NOMO-1 treated with dmso at 0.1 percent for 144 hours (cell line): ENCODE measurements around the gene ZNHIT3.
"Not testable (repeated sequence)": the region's sequence is repeated elsewhere in the genome, so short reads cannot be mapped to it uniquely, and the experiment has no call there.

Source experiments
- DNase-seq: peaks from one replicate; lab custom pipeline; 2025; ENCODE audit not compliant: unreplicated experiment; lab: John Stamatoyannopoulos, UW

ZNHIT3 gene

DNA sequence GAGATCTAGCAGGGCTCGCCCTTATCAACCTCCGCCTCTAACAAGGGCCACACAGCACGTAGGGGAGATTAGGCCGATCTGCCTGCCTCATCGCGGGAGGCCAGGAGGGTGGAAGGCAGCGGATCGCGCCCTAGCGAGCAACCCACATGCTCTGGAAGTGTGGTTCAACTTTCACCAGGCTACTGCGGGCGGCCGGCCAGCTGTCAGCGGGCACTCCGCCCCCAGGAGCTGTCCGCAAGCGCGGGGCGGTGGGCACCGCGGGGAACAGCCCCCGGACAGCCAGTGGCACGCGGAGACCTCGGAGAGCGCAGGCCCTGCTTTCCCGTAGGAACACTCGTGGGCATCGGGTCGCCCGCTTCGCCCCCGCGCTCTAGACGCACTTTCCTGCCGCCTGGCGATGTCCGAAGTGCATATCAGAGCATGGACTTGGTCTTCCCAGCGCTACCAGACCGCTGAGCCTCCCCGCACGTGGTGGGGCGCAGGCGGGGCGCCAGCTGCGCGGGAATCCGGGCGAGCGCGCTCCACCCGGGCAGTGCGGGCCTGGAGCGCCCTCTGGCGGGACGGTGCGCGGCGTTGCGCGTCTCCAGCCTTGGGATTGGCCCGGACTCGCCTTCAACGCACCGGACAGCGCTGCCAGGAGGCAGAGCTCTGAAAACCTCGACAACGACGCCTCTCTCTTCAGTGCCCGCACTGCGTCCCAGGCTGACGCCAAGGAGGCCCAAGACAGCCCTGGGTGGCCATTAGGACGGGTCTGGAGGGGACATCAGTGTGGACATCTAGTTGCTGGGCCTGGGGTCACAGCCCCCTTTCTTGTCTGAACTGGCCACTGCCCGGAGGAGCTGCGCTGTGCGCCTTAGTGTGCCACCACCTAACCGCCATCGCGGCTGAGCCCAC, 3.6 kb upstream of the ZNHIT3 start:
- DNase-seq = peak; percentile 68

DNA sequence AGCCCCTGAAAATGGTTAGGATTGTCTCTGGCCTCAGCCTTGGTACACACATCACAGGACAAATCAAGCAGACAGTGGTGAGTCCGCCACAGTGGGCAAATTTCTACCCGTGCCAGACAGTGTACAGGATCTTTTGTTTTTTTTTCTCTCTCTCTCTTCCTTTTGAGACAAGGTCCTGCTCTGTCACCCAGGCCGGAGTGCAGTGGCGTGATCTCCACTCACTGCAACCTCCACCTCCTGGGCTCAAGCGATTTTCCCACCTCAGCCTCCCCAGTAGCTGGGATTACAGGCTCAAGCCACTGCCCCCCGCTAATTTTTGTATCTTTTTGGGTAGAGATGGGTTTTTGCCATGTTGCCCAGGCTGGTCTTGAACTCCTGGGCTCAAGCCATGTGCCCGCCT, 2.5 kb upstream of the ZNHIT3 start:
- not testable (repeated sequence) for DNase-seq

DNA sequence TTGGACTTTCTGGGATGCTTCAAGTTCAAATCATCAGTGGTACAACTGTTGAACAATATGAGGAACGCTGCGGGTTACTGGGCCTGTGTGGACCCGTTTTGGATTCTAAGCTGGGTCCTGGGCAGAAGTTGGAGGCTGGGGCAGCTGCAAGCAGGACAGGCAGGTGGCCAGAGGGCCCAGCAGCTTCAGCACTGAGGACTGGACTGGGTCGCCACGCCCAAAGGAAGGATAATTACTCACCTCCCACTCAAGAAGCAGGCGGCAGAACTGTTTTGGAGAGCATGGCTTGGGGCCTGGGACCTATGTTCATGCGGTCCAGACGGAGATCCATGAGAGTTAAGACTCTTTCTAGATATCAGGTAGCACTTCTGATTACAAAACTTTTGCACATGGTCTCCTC, 1.5 kb upstream of the ZNHIT3 start:
- DNase-seq = no peak

DNA sequence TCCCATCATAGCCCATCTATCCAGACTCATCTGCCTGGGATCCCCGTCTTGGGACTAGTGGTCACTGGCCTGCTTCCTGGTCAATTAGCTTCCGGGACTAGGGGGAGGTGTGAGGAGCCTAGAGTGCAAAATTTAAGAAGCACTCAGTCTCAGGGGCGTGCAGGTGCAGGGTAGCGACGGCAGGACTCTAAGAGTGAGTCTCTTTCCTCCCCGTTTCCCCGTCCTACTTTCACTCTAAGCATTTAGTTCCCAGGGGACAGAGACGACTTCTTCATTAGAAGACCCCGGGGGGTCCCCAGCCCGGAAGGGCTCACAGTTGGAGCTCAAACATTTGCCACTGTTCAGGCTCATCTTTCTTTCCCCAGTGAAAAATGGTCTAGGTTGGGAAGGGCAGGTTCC, 677 bp upstream of the ZNHIT3 start:
- DNase-seq = no peak

DNA sequence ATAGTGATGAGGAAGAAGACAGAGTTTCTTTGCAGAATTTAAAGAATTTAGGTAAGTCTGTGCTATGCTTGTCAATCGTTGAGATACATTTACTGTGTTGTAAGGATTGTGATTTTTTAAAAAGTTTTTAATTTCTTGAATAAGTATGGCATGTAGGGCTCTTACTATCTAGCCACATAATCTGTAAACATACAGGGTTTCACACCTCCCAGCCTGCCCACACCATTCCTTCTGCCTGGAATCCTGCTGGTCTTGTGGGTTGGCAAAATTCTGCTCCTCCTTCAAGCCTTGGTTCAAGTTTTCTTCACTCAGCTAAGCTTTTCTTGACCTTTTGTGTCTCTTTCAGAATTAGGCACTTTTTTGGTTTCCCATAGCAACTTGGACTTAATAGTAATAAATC, 7.5 kb downstream of the ZNHIT3 start:
- DNase-seq = no peak

DNA sequence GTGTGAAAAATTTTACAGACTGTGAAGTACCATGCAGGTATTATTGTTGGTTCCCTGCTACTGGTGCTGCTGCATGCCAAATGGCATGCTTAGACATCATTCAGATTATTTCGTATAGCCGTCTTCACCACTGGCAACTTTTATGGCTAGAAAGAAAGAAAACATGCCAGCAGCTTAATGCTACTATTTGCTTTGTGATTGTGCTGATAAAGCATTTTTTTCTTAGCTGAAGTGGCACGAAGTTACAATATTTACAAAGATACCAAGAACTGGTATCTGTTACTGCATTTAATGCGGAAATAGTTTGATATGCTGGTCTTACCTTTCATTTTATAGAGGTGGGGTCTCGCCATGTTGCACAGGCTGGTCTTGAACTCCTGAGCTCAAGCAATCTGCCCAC, 8.2 kb downstream of the ZNHIT3 start:
- no peak for DNase-seq

DNA sequence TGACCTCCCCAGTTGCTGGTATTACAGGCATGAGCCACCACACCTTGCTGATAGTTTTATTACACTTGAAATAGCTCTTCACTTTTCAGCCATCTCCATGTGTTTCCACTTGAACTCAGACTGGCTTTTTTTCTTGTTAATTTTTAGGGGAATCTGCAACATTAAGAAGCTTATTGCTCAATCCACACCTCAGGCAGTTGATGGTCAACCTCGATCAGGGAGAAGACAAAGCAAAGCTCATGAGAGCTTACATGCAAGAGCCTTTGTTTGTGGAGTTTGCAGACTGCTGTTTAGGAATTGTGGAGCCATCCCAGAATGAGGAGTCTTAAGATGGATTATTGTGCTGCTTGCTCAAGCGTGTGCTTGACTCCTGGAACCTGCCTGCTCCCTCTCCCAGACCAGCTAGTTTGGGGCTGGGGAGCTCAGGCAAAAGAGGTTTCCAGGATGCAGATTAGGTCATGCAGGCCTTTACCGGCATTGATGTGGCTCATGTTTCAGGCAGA, 8.6 kb downstream of the ZNHIT3 start:
- no peak for DNase-seq

DNA sequence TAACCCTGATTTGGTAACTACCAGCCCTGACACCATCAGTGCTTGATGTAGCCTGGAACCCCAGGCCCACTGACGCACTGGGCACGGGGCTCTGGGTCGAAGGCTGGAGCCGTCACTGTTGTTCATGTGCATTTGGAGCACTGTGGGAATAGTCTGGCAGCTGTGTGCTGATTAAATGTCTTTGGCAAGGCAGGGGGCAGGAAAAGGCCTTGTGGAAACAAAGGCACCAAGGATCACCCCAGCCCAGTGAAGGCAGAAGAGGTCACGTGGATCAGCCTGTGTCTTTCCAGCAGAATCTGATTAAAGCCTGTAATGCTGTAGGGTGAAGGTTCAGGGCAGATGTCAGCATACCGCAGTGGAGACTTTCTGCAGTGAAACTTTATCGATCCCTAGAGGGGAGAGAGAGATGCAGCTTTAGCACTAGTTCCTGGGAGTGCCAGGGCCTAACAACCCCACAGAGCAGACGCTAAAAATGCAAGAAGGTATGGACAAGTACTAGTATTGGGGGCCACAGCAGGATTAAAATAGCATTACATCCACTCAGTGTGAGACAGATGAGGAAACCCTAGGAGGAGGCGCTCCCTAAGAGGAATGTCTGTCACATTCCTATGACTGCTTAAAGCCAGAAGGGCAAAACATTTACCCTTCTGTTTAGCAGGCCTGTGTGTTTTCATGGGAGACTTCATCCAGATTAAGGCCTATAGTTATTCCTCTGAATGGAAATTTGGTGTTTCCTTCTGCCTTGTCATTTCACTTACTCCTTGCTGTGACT, 9.7 kb downstream of the ZNHIT3 start:
- no peak for DNase-seq

DNA sequence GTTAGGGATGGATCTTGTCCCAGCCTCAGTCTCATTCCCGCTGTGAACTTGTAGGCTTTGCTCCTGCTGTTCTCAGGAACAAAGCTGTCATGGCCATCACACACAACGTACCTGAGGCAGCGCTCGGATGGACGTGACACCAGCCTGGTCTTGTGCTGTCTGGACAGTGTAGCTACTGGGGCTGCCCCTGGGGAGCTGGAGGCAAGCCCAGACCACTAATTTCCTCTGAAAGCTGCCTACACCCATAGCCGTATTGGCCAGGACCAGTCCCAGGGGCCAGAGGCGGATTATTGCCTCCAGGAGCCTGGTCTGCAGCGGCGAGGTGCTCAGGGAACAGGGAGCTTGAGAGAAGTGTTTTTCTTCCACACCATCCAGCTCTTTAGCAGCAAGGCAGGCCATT, 11.7 kb downstream of the ZNHIT3 start:
- DNase-seq = no peak

DNA sequence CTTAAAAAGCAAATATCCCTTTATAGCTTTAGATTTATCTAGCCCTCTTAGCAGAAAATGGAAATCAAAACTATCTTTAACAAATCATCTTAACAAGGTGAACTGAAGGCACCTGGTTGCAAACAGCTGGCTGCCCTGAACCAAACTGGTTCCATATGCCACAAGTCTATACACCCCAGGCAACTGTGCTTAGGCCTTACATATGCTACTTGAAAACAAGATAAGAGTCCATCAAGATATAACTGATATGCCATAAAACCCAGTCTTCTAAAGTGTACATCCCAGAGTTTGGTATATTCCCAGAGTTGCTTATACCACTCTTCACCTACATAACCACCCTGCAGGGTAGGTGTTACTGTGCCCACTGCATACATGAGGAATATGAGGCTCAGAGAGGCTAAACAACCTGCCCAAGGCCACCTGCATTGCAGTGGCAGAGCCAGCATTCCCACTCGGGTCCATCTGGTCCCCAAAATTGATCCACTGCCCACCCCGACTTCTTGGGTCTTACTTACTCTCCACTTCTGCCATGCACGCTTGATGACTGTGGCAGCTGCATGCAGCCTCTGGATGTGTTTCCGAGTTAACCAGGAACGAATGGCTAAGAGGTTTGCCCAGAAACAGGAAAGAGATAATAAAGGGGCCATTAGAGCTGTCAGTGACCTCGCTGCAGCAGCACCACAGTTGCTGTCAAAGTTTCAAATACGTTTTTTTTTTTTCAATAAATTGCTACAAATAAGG, 12.2 kb downstream of the ZNHIT3 start:
- no peak for DNase-seq

DNA sequence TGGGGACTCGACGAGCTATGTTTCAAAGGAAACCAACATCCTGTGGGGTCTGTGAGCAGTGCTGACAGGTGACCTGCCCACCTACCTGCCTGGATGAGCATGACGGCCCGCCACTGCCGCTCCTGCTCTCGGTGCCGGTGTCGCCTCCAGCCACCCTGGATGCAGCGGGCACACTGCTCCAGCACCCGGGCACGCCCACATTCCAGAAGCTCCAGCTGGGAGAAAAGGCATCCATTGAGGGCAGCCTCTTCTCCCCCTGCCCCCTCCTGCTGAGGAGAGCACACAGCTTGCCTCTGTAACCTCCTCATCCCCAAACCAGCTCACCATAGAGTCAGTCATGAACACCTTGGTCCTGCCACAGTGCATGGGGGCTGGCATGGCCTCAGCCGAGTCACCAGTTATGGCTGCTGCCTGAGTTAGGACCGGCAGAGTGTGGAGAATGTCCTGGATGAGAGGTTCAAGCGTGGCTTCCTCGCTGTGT, 14.3 kb downstream of the ZNHIT3 start:
- DNase-seq = no peak

DNA sequence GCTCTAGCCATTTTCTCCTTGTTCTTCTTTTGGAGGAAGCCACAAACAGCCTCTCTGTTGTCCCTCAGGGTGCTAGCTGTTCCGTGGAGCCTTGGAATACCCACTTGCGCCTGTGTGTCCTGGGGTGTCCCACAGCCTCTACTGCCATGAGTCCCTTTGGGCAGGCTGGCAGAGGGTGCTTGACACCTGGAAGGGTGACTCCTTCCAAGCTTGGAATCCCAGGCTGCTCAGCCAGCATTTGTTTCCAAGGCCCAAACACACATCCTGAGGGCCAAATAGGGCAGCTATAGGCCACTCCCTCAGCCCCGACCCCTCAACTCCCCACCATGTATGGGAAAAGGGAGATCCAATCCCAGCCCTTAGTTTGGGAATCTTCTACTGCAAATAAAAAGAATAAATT, 14.9 kb downstream of the ZNHIT3 start:
- no peak for DNase-seq

DNA sequence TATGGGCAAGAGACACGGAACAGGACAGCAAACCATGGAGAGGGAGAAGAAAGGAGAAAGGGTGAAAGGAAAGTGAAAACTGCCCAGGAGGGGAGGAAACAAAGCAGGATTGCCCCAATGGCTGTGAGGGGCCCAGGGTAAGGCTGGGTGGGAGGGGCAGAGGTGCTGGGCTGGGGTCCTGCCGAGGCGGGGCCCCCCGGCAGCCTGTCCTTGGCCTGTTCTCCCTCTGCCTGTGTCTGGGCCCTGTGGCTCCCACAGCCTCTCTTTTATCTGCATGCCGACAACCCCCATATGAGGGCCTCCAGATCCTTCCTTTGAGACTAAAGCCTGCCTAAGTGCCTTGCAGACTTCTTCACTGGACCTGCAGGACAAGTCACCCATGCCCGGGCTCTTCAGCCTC, 15.5 kb downstream of the ZNHIT3 start:
- no peak for DNase-seq

DNA sequence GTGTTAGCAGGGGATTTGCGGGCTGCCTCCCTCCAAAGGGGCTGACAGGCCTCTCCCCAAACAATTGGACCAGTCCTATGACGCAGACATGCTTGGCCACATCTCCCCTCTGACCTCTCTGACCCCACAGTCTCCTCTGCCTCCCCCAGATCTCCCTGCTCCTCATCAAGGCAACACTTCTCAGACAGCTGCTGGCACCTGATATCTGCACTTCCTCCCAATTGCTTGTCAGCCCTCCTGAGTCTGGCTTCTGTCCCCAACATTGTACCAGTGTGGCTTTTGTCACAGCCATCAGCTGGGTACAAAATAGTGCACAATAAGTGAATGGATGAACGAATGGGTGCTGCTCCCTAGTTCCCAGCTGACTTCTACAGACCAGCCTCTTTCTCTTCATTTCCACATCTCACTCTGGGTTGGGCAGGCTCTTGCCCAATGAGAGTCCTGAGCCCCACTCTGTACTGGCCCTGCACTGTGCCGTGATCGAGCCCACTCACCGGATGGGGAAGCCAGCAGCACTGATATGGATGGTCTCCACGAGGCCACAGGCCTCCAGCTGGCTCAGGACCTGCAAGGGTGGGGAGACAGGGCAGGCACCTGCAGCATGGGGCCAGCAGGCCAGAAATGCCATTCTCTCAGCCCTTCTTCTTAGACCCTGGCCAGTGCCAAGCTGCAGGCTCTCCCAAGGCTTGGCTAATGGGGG, 17.1 kb downstream of the ZNHIT3 start:
- DNase-seq = no peak

DNA sequence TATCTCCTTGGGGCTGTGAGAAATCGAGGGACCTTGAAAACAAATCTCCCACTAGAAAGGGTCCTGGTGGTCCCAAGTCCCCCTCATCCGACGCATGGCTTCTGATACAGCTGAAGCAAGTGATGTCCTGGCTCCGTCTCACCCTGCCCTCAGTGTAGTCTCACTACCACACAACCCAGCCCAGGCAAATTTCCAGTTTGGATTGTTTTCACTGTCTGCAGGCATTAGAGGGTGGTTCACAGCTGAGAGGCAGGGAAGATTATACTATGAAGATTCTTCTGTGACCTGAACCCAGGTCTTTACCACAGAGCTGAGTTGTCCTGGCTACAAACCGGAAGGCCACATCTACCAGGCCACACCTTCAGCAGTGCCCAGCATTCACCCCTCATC, 17.7 kb downstream of the ZNHIT3 start:
- no peak for DNase-seq

DNA sequence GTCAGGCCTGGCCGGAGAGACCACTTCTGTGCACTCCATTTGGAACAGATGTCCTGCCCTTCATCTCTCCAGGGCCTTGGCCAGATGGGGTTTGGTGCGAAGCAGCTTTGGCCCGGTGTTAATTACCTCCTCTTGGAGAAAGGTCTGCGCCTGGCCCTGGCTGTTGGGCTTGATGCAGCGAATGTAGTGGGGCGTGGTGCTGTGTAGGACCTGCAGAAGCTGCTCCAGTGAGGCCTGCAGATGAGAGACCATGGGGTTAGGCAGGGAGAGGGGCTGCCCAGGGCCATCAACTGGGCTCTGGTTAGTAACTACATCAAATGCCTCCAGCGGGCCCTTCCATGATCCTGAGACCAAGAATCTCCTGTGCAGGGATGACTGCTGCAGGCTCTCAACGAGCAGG, 18.7 kb downstream of the ZNHIT3 start:
- no peak for DNase-seq

DNA sequence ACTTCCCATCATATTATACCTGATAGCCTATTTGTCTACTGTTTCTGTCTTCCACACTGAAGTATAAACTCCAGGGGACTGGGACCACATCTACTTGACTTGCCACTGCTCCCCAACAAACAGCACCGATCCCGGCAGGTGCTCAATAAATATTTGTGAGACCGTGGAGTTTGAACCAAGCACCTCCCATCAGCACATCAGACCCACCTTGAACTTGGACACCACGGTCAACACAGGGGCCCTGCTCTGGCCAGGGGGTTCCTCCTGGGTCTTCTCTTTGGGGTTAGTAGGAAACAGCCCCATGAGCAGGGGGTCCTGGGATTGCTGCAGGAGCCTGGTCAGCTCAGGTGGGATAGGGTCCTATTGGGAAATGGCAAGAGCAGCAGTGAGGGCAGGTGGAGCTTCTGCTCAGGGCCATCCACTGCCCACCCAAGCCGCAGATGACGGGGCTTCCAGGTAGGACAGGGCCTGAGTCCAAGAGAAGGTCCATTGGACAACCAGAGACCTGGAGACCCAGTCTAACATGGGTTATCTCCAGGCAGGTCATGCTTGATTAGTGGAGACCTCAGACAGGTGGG, 19.9 kb downstream of the ZNHIT3 start:
- no peak for DNase-seq

DNA sequence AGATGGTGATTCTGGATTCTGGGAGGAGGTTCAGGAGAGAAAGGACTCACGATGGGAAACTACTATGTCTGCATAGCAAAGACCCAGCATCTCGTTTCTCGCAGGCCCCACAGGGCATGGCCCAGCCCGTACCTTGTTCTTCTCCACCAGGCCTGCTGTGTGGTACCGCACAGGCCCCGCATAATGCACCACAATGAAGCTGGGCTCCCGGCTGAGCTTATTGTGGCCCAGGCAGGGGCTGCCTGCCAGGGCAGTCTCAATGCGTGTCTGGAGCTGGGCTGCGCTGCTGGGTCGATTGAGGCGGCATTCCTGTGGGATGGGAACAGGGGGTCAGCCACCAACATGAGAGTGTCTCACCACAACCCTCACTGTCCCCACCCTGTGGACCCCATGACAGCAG, 20.4 kb downstream of the ZNHIT3 start:
- no peak for DNase-seq

DNA sequence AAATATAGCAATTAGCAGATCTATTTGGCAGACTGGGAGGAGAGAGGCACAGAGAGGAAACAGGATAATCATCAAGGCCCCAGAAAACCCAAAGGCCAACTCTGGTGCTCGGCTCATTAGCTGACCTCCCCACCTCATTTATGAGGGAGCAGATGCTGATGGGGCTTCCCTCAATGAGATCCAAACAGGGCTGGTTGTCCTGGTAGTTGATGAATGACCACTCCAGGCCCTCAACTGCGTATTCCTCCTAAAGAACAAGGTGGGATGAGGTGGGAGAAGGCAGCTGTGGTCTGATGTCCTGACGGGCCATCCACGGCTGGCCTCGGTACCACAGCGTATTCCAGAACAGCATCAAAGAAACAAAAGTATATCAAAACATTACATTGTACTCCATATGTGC, 20.8 kb downstream of the ZNHIT3 start:
- DNase-seq = no peak

DNA sequence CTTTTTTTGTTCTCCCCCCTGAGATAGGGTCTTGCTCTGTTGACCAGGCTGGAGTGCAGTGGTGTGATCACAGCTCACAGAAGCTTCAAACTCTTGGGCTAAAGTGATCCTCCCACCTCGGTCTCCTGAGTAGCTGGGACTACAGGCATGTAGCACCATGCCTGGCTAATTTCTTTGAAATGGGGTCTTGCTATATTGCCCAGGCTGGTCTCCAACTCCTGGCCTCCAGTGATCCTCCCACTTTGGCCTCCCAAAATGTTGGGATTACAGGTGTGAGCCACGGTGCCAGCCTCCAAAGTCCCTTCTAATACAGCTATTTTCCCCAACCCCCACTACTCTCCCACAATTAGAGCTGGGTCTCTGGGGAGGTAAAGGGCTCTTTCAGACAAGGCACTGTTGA, 22.0 kb downstream of the ZNHIT3 start:
- not testable (repeated sequence) for DNase-seq
